GM10266 (cell line): ENCODE measurements around the gene SLC2A14.
"Not testable (repeated sequence)": the region's sequence is repeated elsewhere in the genome, so short reads cannot be mapped to it uniquely, and the experiment has no call there.

Experiments used
- DNase-seq: peaks from one replicate; pipeline ENCODE4 v3.0.0; 2012; ENCODE audit errors: extremely low spot score
- TF ChIP-seq, protein P1 (sequence below): IDR thresholded peaks from 2 replicates; pipeline ENCODE4 v1.5.1; 2012; ENCODE audit warnings: mild to moderate bottlenecking, low read depth; ENCODE audit not compliant: control insufficient read depth, insufficient read depth; ENCODE audit errors: missing control alignments

The SLC2A14 gene

DNA sequence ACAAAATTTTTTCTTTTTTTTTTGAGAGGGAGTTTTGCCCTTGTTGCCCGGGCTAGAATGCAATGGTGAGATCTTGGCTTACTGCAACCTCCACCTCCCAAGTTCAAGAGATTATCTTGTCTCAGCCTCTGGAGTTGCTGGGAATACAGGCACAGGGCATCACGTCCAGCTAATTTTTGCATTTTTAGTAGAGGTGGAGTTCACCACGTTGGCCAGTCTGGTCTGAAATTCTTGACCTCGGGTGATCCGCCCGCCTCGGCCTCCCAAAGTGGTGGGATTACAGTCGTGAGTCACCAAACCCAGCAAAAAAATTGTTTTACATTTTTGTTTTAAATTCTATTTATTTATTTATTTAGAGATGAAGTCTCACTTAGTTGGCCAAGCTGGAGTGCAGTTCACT, 4.7 kb upstream of the SLC2A14 start:
- TF ChIP-seq, protein P1, sequence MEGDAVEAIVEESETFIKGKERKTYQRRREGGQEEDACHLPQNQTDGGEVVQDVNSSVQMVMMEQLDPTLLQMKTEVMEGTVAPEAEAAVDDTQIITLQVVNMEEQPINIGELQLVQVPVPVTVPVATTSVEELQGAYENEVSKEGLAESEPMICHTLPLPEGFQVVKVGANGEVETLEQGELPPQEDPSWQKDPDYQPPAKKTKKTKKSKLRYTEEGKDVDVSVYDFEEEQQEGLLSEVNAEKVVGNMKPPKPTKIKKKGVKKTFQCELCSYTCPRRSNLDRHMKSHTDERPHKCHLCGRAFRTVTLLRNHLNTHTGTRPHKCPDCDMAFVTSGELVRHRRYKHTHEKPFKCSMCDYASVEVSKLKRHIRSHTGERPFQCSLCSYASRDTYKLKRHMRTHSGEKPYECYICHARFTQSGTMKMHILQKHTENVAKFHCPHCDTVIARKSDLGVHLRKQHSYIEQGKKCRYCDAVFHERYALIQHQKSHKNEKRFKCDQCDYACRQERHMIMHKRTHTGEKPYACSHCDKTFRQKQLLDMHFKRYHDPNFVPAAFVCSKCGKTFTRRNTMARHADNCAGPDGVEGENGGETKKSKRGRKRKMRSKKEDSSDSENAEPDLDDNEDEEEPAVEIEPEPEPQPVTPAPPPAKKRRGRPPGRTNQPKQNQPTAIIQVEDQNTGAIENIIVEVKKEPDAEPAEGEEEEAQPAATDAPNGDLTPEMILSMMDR: no peak
- no peak for DNase-seq

DNA sequence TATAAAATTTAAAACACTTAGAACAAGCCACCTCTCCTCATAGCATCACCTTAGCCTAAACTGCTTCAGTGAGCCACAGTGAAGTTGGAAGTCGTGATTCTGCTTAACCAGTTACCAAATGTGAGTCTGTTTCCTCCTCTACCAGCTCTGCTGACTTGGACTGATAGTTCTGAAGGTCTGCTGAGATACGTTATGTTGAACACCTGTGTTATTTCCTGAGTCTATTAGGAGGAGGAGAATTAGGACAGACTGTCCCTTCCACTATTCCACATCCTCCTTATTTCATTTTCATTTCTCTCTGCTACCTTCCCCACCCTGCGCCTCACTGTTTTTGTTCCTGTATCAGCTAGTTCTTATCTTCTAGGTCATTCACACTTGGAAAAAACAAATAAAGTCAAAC, 2.4 kb downstream of the SLC2A14 start:
- no peak for DNase-seq
- TF ChIP-seq, protein P1: no peak

DNA sequence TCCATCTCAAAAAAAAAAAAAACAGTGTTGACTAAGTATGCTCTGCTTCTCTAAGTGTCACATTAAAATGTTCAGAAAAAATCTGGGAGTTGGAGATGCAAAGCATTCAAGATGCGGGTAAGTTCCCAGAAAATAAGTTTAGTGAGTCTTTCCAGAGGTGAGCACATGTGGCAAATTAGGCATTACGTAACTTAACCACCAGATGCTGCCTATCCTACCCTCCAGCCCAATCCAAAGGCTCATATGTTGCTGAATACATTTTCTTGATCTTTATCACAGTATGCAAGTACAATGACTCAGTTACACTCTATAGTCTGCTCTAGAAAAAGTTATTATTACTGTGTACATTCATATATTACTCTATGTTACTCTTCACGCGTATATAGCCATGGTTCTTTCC, 3.6 kb downstream of the SLC2A14 start:
- TF ChIP-seq, protein P1: no peak

DNA sequence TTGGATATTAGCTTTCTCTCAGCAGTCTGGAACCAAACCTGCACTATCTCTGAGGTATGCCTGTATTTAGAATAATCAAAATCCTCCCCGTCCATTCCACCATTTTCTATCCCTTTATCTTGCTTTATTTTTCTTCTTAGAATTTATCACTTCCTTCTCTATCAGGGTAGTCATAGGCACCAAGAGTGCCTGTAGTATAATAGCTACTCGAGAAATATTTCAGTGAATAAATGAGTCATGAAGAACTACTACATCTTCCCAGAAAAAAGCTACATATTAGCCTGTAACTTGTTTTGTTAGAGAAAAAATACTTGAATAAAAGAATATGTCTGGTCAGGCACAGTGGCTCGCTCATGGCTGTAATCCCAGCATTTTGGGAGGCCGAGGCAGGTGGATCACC, 4.3 kb downstream of the SLC2A14 start:
- TF ChIP-seq, protein P1: no peak
- DNase-seq: no peak

More for the DNA sequence above, 3.6 kb downstream of the SLC2A14 start:
- DNase-seq: no peak

DNA sequence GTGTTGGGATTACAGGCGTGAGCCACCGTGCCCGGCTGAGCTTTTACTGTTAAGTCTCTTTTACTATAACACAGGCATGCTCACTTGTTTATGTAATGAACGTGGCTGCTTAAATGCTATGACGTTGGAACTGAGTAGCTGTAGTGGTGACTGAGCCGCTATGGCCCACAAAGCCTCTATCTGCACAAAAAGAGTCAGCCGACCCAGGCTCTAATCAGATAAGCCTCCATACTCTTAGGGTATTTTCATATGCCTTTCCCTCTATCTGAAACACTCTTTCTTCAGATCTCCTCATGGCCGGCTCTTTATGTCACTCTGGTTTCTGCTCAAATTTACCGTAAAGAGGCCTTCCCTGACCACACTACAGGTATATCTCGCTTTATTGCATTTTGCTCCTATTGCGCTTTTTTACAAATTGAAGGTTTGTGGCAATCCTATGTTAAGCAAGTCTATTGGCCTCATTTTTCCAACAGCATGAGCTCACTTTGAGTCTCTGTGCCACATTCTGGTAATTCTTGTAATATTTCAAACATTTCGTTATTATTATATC, 8.0 kb downstream of the SLC2A14 start:
- TF ChIP-seq, protein P1: no peak
- no peak for DNase-seq

DNA sequence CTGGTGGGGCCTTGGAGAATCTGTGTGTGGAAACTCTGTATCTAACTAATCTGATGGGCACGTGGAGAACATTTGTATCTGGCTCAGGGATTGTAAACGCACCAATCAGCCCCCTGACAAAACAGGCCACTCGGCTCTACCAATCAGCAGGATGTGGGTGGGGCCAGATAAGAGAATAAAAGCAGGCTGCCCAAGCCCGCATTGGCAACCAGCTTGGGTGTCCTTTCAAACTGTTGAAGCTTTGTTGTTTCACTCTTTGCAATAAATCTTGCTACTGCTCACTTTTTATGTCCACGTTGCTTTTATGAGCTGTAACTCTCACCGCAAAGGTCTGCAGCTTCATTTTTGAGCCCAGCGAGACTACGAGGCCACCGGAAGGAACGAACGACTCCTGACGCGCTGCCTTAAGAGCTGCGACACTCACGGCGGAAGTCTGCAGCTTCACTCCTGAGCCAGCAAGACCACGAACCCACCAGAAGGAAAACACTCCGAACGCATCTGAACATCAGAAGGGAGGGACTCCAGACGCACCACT, 9.8 kb downstream of the SLC2A14 start:
- not testable (repeated sequence) for DNase-seq

DNA sequence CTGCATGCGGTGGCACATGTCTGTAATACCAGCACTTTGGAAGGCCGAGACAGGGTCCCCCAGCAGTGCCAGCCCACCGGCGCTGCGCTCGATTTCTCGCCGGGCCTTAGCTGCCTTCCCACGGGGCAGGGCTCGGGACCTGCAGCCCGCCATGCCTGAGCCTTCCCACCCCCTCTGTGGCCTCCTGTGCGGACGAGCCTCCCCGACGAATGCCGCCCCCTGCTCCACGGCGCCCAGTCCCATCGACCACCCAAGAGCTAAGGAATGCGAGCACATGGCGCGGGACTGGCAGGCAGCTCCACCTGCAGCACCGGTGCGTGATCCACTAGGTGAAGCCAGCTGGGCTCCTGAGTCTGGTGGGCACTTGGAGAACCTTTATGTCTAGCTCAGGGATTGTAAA, 10.4 kb downstream of the SLC2A14 start:
- DNase-seq: not testable (repeated sequence)

DNA sequence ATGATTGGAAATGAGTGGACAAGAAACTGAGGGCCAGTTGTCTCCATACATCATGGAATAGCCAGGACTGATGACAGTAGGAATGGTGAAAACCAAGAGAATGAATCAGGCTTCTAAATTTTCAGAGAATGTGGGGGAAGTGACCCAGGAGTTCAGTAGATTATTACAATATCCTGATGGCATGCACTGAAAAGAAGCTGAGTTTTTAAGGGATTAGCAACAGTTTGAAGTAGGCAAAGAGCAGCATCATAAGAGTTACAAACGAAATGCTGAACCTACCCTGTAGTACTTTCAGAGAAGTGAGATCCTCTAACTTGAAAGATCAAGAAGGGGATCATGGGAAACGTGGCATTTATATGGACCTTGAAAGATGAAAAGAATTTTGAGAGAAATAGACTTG, 13.2 kb downstream of the SLC2A14 start:
- DNase-seq: no peak

More for the DNA sequence above, 13.2 kb downstream of the SLC2A14 start:
- TF ChIP-seq, protein P1: no peak
